Measurements from ENCODE around the gene CRPPA. TPM values are rescaled to one million over a fixed set of nuclear protein-coding genes. Genes with fewer than 3 reads are reported as not detected.
A peak's percentile ranks its signal among the peaks of the same experiment; 100 is the strongest.
"Not testable (repeated sequence)": the region's sequence is repeated elsewhere in the genome, so short reads cannot be mapped to it uniquely, and the experiment has no call there.

CRPPA gene
- total RNA-seq, 4 donors from 2014 or later = 0.80 to 2.6 (median 1.8) TPM

DNA sequence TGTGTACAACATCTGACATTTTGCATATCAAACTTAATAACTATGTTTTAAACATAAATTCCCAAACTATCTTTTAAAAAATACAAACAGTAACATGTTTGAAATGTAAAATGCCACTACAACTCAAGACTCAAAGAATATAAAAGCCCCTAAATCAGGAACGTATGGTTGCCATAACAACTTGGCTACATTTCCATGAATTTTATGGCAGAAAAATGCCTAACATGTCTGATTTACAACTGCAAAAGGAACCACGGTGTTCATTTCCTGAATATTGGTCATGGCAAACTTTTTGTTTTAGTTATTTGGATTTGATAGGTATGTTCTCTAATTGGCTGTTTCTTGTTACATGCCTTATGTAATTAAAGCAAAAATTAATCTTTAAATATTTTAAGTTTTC is 42.2 kb upstream of the CRPPA start:
- TF ChIP-seq POLR2AphosphoS5 (IDR thresholded peaks at IDR 0.05) (no peak), EP300 (IDR thresholded peaks at IDR 0.05; ENCODE audit: low read depth) (no peak), CTCF (IDR thresholded peaks at IDR 0.05) (no peak), POLR2A (IDR thresholded peaks at IDR 0.05) (no peak)
- H3K4me3 ChIP-seq = peak overlapping the region in 2 of 4 donors; percentile 17 to 38
- WGBS, 2 donors (ENCODE audit: low coverage in 1 of 2) = 22 to 26% methylated on average over 2 of the region's 2 CpGs

DNA sequence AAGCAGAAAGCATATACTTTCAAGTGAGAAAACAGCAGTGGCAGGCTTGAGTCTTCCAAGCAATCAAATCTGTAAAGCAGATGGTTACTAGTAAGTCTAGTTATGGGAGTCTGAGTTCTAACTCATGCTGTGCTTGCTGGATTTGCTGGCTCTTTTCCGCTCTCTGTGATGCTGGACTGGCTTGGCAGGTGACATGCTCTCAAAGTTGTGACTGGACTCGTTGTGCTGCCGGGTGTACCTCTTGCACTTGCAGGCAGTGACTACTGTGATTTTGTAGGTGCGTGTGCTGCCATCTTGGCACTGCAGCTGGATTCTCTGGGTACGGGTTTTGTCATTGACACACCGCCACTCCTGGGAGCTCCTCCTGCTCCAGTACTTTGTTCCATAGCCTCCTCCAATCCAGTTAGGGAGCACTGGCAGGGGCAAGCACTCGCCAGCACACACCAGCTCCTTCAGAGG is 41.1 kb upstream of the CRPPA start:
- peaks cover 0 to 12% (median 9%) of the 10 kb centered on the region in 4 donors for H3K4me1 ChIP-seq
- no peaks in the 10 kb centered on the region for H3K9me3 ChIP-seq
- H3K4me3 ChIP-seq = no peak overlapping the region
- no peaks in the 10 kb centered on the region for H3K36me3 ChIP-seq
- no peak for DNase-seq
- in situ Hi-C loops (cut with MboI; ENCODE audit: low pct_ligation_motif_present in 1 of 4, low pct_unique_long_range_greater_than_20kb in 1 of 4, low sequenced_read_pairs in 3 of 4) (no loop called here), intact Hi-C loops (cut with DNase I; ENCODE audit: low total_unique reads) (no loop called here)
- no peaks in the 10 kb centered on the region for H3K27me3 ChIP-seq
- no peak for TF ChIP-seq POLR2AphosphoS5 (IDR thresholded peaks at IDR 0.05)
- TF ChIP-seq POLR2A (IDR thresholded peaks at IDR 0.05) = no peak
- no peak for TF ChIP-seq EP300 (IDR thresholded peaks at IDR 0.05; ENCODE audit: low read depth)
- no peak for TF ChIP-seq CTCF (IDR thresholded peaks at IDR 0.05)
- no peak overlapping the region for H3K27ac ChIP-seq
- WGBS, 2 donors (ENCODE audit: low coverage in 1 of 2) = 92 to 100% methylated on average over 2 to 7 of the region's 7 CpGs

More for the DNA sequence above, 42.2 kb upstream of the CRPPA start:
- H3K27me3 ChIP-seq = no peaks in the 10 kb centered on the region
- no peak for DNase-seq
- no peaks in the 10 kb centered on the region for H3K9me3 ChIP-seq
- peaks cover 0 to 12% (median 9%) of the 10 kb centered on the region in 4 donors for H3K4me1 ChIP-seq
- in situ Hi-C loops (cut with MboI; ENCODE audit: low pct_ligation_motif_present in 1 of 4, low pct_unique_long_range_greater_than_20kb in 1 of 4, low sequenced_read_pairs in 3 of 4) (no loop called here), intact Hi-C loops (cut with DNase I; ENCODE audit: low total_unique reads) (no loop called here)
- H3K36me3 ChIP-seq = no peaks in the 10 kb centered on the region
- peak overlapping the region in 2 of 4 donors; percentile 67 to 73 for H3K27ac ChIP-seq

DNA sequence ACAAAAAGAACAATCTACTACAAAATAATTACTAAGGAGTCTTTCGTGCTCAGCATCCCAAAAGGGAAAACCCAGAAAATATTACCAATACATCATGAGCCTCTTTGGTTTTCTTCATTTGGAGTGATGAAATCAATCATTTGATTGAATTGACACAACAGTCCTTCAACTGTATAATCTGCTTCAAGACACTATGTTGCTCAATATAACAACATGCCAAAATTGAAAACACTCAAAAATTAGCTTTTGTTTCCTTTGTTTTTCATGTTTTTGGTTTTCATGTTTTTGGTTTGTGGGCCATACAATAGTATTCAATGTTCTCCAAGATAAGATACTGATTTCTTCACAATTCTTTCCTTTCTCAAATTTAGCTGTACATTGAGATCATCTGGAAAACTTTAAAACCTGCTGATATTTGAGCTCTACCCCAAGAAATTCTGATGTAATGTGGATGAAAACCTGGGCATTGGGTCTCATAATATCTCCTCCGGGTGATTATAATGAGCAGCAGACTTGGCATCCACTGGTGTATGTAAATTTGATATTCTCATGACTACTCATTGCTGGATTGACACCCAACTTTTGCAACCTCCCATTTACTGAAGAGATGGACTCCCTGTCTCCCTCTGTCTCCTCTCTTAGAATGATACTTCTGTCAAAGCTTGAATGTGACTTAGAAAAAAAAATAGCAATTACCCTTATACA is 39.6 kb upstream of the CRPPA start:
- Histone ChIP-seq H3K4me3 (no peak overlapping the region), H3K9me3 (no peaks in the 10 kb centered on the region), H3K27me3 (no peaks in the 10 kb centered on the region), H3K4me1 (peaks cover 0 to 11% (median 5%) of the 10 kb centered on the region in 4 donors), H3K27ac (no peak overlapping the region), H3K36me3 (no peaks in the 10 kb centered on the region)
- intact Hi-C loops (cut with DNase I; ENCODE audit: low total_unique reads) (no loop called here), in situ Hi-C loops (cut with MboI; ENCODE audit: low pct_ligation_motif_present in 1 of 4, low pct_unique_long_range_greater_than_20kb in 1 of 4, low sequenced_read_pairs in 3 of 4) (no loop called here)
- WGBS, 2 donors (ENCODE audit: low coverage in 1 of 2) = 87 to 100% methylated on average over 1 to 2 of the region's 2 CpGs
- DNase-seq = no peak
- TF ChIP-seq EP300 (IDR thresholded peaks at IDR 0.05; ENCODE audit: low read depth) (no peak), POLR2AphosphoS5 (IDR thresholded peaks at IDR 0.05) (no peak), POLR2A (IDR thresholded peaks at IDR 0.05) (no peak), CTCF (IDR thresholded peaks at IDR 0.05) (no peak)

- intact Hi-C loops (cut with DNase I; ENCODE audit: low total_unique reads); in situ Hi-C loops (cut with MboI; ENCODE audit: low pct_ligation_motif_present in 1 of 4, low pct_unique_long_range_greater_than_20kb in 1 of 4, low sequenced_read_pairs in 3 of 4); H3K27ac ChIP-seq; H3K9me3 ChIP-seq; DNase-seq; H3K36me3 ChIP-seq; H3K27me3 ChIP-seq; H3K4me1 ChIP-seq; H3K4me3 ChIP-seq: not testable (repeated sequence)
- WGBS, 2 donors (ENCODE audit: low coverage in 1 of 2) = 57% methylated on average over 1 of the region's 1 CpG; no CpG with 5 or more reads in 1 of the 2 donors
Measured at GRCh38 chr7:16456303-16456702, 35.0 kb upstream of the CRPPA start.
